OCI-LY3 (cell line): Measurements from ENCODE around the gene DHRS13.

Experiments
- H2AFZ ChIP-seq: fragments of 200-600, 300-600 bp; shearing (Covaris generic); 2 replicates; pipeline ENCODE4 v1.6.0; 2014; ENCODE audit warnings: antibody characterized with exemption, low read depth, low read length
- H3K27ac ChIP-seq: fragments of 200-600, 300-600 bp; sonication (generic); 2 replicates; pipeline ENCODE4 v1.5.1; 2014; ENCODE audit warnings: mild to moderate bottlenecking, low read length, moderate library complexity, mixed read lengths
- H3K27me3 ChIP-seq: fragments of 200-600, 300-600 bp; sonication (generic); 2 replicates; pipeline ENCODE4 v1.6.1; 2014; ENCODE audit warnings: low read depth, low read length, mixed read lengths
- H3K36me3 ChIP-seq: fragments of 200-600, 300-600 bp; sonication (generic); replicated peaks from 2 replicates; pipeline ENCODE3; 2014; ENCODE audit warnings: low read depth, low read length, mixed read lengths
- H3K4me1 ChIP-seq: fragments of 300-600, 200-600 bp; sonication (generic); 2 replicates; pipeline ENCODE4 v1.6.1; 2014; ENCODE audit warnings: low read length, mixed read lengths
- H3K4me2 ChIP-seq: fragments of 200-600, 300-600 bp; sonication (generic); 2 replicates; pipeline ENCODE4 v1.6.1; 2014; ENCODE audit warnings: low read length, mixed read lengths
- H3K4me3 ChIP-seq: fragments of 300-600, 200-600 bp; sonication (generic); 2 replicates; pipeline ENCODE4 v1.5.1; 2014; ENCODE audit warnings: antibody characterized with exemption, mild to moderate bottlenecking, low read length, moderate library complexity
- H3K79me2 ChIP-seq: fragments of 300-600, 200-600 bp; shearing (Covaris generic); 2 replicates; pipeline ENCODE4 v1.6.1; 2014; ENCODE audit warnings: mild to moderate bottlenecking, low read length, mixed read lengths
- H3K9ac ChIP-seq: fragments of 300-600, 200-600 bp; shearing (Covaris generic); 2 replicates; pipeline ENCODE4 v1.6.0; 2014; ENCODE audit warnings: mild to moderate bottlenecking, low read length, moderate library complexity
- H3K9me3 ChIP-seq: fragments of 200-600, 300-600 bp; shearing (Covaris generic); 2 replicates; pipeline ENCODE4 v1.6.1; 2014; ENCODE audit warnings: low read length, mixed read lengths; ENCODE audit not compliant: insufficient read depth
- H4K20me1 ChIP-seq: fragments of 200-600, 300-600 bp; sonication (generic); 2 replicates; pipeline ENCODE4 v1.6.1; 2016; ENCODE audit warnings: low read length, mixed read lengths; ENCODE audit not compliant: insufficient read depth
- CTCF ChIP-seq: fragments of 200-600, 300-600 bp; sonication (generic); IDR thresholded peaks from 2 replicates; pipeline ENCODE4 v1.5.1; 2014; ENCODE audit warnings: antibody characterized with exemption, low read length, low read depth
- EZH2phosphoT487 ChIP-seq: fragments of 200-600 bp; shearing (Covaris generic); IDR thresholded peaks from 2 replicates; pipeline ENCODE4 v1.6.1; 2018; ENCODE audit warnings: antibody characterized with exemption, mixed run types, low read depth

The DHRS13 gene

GRCh38 chr17:28929787-28930186 lies 26.9 kb upstream of the DHRS13 start:
- no peaks in the 10 kb centered on the region for H3K4me1 ChIP-seq
- H3K4me3 ChIP-seq, result no peak overlapping the region
- no peak overlapping the region for H3K4me2 ChIP-seq
- H3K79me2 ChIP-seq, result peaks cover 100% of the 10 kb centered on the region
- H4K20me1 ChIP-seq, result peaks cover 89% of the 10 kb centered on the region
- no peak overlapping the region for H3K9ac ChIP-seq
- no peak overlapping the region for H2AFZ ChIP-seq
- H3K36me3 ChIP-seq, result peaks cover 75% of the 10 kb centered on the region
- peaks cover 6% of the 10 kb centered on the region; the same call in 1 of the 2 replicates for H3K9me3 ChIP-seq
- TF ChIP-seq EZH2phosphoT487 (no peak), CTCF (no peak)
- no peak overlapping the region for H3K27ac ChIP-seq
- no peaks in the 10 kb centered on the region for H3K27me3 ChIP-seq

- peaks cover 6% of the 10 kb centered on the region; the same call in 1 of the 2 replicates for H3K9me3 ChIP-seq
- H3K27me3 ChIP-seq, result no peaks in the 10 kb centered on the region
- peaks cover 93% of the 10 kb centered on the region for H3K79me2 ChIP-seq
- H2AFZ ChIP-seq, result no peak overlapping the region
- peaks cover 81% of the 10 kb centered on the region for H4K20me1 ChIP-seq
- H3K27ac ChIP-seq, result no peak overlapping the region
- no peak overlapping the region for H3K4me2 ChIP-seq
- TF ChIP-seq CTCF (no peak), EZH2phosphoT487 (no peak)
- no peak overlapping the region for H3K9ac ChIP-seq
- no peaks in the 10 kb centered on the region for H3K4me1 ChIP-seq
- H3K36me3 ChIP-seq, result peaks cover 74% of the 10 kb centered on the region
- no peak overlapping the region for H3K4me3 ChIP-seq
These were observed 25.2 kb upstream of the DHRS13 start for GRCh38 chr17:28928061-28928460.

GRCh38 chr17:28926786-28927185 lies 23.9 kb upstream of the DHRS13 start:
- peaks cover 6% of the 10 kb centered on the region; the same call in 1 of the 2 replicates for H3K9me3 ChIP-seq
- H3K27ac ChIP-seq, result no peak overlapping the region
- no peak overlapping the region for H3K9ac ChIP-seq
- H3K79me2 ChIP-seq, result peaks cover 82% of the 10 kb centered on the region
- peaks cover 68% of the 10 kb centered on the region for H4K20me1 ChIP-seq
- no peak overlapping the region for H3K4me3 ChIP-seq
- H3K4me1 ChIP-seq, result no peaks in the 10 kb centered on the region
- no peak overlapping the region for H3K4me2 ChIP-seq
- H3K36me3 ChIP-seq, result peaks cover 73% of the 10 kb centered on the region
- H3K27me3 ChIP-seq, result no peaks in the 10 kb centered on the region
- TF ChIP-seq EZH2phosphoT487 (no peak), CTCF (no peak)
- H2AFZ ChIP-seq, result no peak overlapping the region

GRCh38 chr17:28926366-28926765 lies 23.5 kb upstream of the DHRS13 start:
- TF ChIP-seq EZH2phosphoT487 (no peak), CTCF (no peak)
- H3K4me2 ChIP-seq, result no peak overlapping the region
- no peak overlapping the region for H2AFZ ChIP-seq
- peaks cover 82% of the 10 kb centered on the region for H3K79me2 ChIP-seq
- H3K27me3 ChIP-seq, result no peaks in the 10 kb centered on the region
- H3K4me3 ChIP-seq, result no peak overlapping the region
- H4K20me1 ChIP-seq, result peaks cover 70% of the 10 kb centered on the region
- peaks cover 76% of the 10 kb centered on the region for H3K36me3 ChIP-seq
- H3K27ac ChIP-seq, result no peak overlapping the region
- peaks cover 6% of the 10 kb centered on the region; the same call in 1 of the 2 replicates for H3K9me3 ChIP-seq
- no peak overlapping the region for H3K9ac ChIP-seq
- no peaks in the 10 kb centered on the region for H3K4me1 ChIP-seq
